OCI-LY7 (cell line): ENCODE data around the gene USP6NL. TPM values are rescaled to one million over a fixed set of nuclear protein-coding genes. Genes with fewer than 3 reads are reported as not detected.

Experiments used
- BruUV-seq: library from RNA; stranded (reverse); fragments of 400-500 nt; replicated peaks from 2 replicates; lab custom pipeline; 2021; lab: Mats Ljungman, UMichigan
- CTCF ChIA-PET: fragments of 300-600 bp; sonication (Branson Sonifier 250); formaldehyde crosslinking; loops from one replicate; lab custom pipeline; 2022; ENCODE audit warnings: antibody characterized with exemption; ENCODE audit not compliant: unreplicated experiment; lab: Charles Lee
- POLR2A ChIA-PET: fragments of 300-600 bp; sonication (Branson Sonifier 250); formaldehyde crosslinking; loops from one replicate; lab custom pipeline; 2022; ENCODE audit warnings: antibody characterized with exemption; lab: Charles Lee
- DNase-seq: peaks from one replicate; pipeline ENCODE4 v3.0.0-alpha.2; 2015; ENCODE audit warnings: low spot score
- H2AFZ ChIP-seq: fragments of 200-600 bp; sonication (generic), shearing (Covaris generic); 2 replicates; pipeline ENCODE4 v1.6.1; 2014; ENCODE audit warnings: mild to moderate bottlenecking, antibody characterized with exemption, low read length, moderate library complexity
- H3K27ac ChIP-seq: fragments of 200-600 bp; sonication (generic); 2 replicates; pipeline ENCODE4 v1.5.1; 2014; ENCODE audit warnings: mixed run types, low read depth, mild to moderate bottlenecking, moderate library complexity, low read length, inconsistent platforms; ENCODE audit not compliant: poor library complexity, severe bottlenecking
- H3K36me3 ChIP-seq: fragments of 200-600 bp; sonication (generic); 2 replicates; pipeline ENCODE4 v1.6.1; 2014; ENCODE audit warnings: mild to moderate bottlenecking, antibody characterized with exemption, low read length, moderate library complexity, mixed read lengths; ENCODE audit not compliant: insufficient read depth
- H3K4me1 ChIP-seq: fragments of 200-600 bp; sonication (generic); 2 replicates; pipeline ENCODE4 v1.5.1; 2014; ENCODE audit warnings: mild to moderate bottlenecking, low read length; ENCODE audit not compliant: insufficient read depth, poor library complexity, severe bottlenecking
- H3K4me2 ChIP-seq: fragments of 200-600 bp; sonication (generic); 2 replicates; pipeline ENCODE4 v1.6.1; 2014; ENCODE audit warnings: mild to moderate bottlenecking, low read length
- H3K4me3 ChIP-seq: fragments of 200-600 bp; sonication (generic); 2 replicates; pipeline ENCODE4 v1.5.1; 2014; ENCODE audit warnings: mild to moderate bottlenecking, low read depth, low read length; ENCODE audit not compliant: poor library complexity, severe bottlenecking
- H3K79me2 ChIP-seq: fragments of 200-600 bp; sonication (generic); 2 replicates; pipeline ENCODE4 v1.6.1; 2016; ENCODE audit warnings: low read depth, mild to moderate bottlenecking, low read length, moderate library complexity, mixed read lengths; ENCODE audit not compliant: insufficient read depth
- H3K9me2 ChIP-seq: fragments of 200-600 bp; sonication (generic); 2 replicates; pipeline ENCODE4 v1.6.1; 2016; ENCODE audit warnings: mild to moderate bottlenecking, low read length, mixed read lengths; ENCODE audit not compliant: insufficient read depth
- H3K9me3 ChIP-seq: fragments of 200-600 bp; sonication (generic); 2 replicates; pipeline ENCODE4 v1.6.1; 2014; ENCODE audit warnings: mild to moderate bottlenecking, mixed run types, low read length, mixed read lengths
- H4K20me1 ChIP-seq: fragments of 200-600 bp; sonication (generic); 2 replicates; pipeline ENCODE4 v1.6.1; 2014; ENCODE audit warnings: mild to moderate bottlenecking, antibody characterized with exemption, low read length, moderate library complexity, mixed read lengths; ENCODE audit not compliant: insufficient read depth
- CTCF ChIP-seq: fragments of 200-600 bp; sonication (generic); conservative IDR thresholded peaks from 2 replicates; pipeline ENCODE4 v1.5.1; 2014; ENCODE audit warnings: mild to moderate bottlenecking, antibody characterized with exemption, low read length, moderate library complexity, mixed read lengths
- EZH2phosphoT487 ChIP-seq: fragments of 200-600 bp; sonication (generic); IDR thresholded peaks from 2 replicates; pipeline ENCODE4 v1.6.1; 2018; ENCODE audit warnings: low read depth, borderline replicate concordance, mild to moderate bottlenecking, mixed run types, antibody characterized with exemption, low read length, moderate library complexity, mixed read lengths
- intact Hi-C: fragments of 100-400 bp; cut with micrococcal nuclease; formaldehyde crosslinking; loops from one replicate; pipeline ENCODE4 v1.10.0; 2022; ENCODE audit not compliant: unreplicated experiment
- total RNA-seq, 2 experiments: library from RNA; depleted of rRNA in 1 of 2; stranded (reverse); fragments of >200 nt in 1 of 2; shearing (Covaris generic) in 1 of 2; gene quantifications; 2 replicates each; pipeline ENCODE4 v1.2.3, GENCODE V29; 2014 to 2022

The USP6NL gene
- total RNA-seq, 2 experiments from 2014 or later = 41.7 to 59.7 TPM

DNA sequence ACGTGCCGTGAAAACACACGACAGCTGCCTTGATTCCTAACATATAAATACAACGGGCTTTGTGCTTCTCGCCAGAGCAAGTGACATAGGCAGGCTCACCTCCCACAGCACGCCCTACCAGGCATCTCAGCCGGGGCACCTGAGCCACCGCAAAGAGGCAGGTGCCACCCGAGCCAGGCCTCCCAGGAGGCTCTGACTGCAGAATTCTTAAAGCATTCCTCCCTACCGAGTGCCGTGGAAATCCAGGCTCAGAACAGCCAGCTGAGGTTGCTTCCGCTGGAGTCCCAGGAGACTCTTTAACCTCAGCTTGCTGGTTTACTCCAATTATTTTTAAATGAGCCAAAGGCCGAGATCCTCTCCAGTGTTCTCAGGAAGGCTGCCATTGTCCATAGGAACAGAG lies 206.5 kb downstream of the USP6NL start:
- H3K4me2 ChIP-seq = no peak overlapping the region
- no TSS peak for BruUV-seq

More for the DNA sequence above, 206.5 kb downstream of the USP6NL start:
- intact Hi-C loops = no loop called here
- peaks cover 5% of the 10 kb centered on the region; the same call in 1 of the 2 replicates for H3K9me3 ChIP-seq
- H3K4me3 ChIP-seq = no peak overlapping the region
- no peak overlapping the region for H2AFZ ChIP-seq
- CTCF ChIA-PET = no interaction called here
- POLR2A ChIA-PET = no interaction called here
- no peaks in the 10 kb centered on the region for H3K79me2 ChIP-seq
- no peak overlapping the region for H3K27ac ChIP-seq
- no peaks in the 10 kb centered on the region for H3K9me2 ChIP-seq
- DNase-seq = no peak
- TF ChIP-seq CTCF (no peak), EZH2phosphoT487 (no peak)
- peaks cover 17% of the 10 kb centered on the region for H3K4me1 ChIP-seq
- H3K36me3 ChIP-seq = no peaks in the 10 kb centered on the region
- H4K20me1 ChIP-seq = no peaks in the 10 kb centered on the region

Other genes with a start within 250 kb of the USP6NL start
- 0.26 TPM in 1 of 2 replicates, not detected in the other for gene ECHDC3, start 130.7 kb upstream of the USP6NL start, total RNA-seq (2014; rRNA removed; shearing (Covaris generic))
- not detected in 2 replicates for gene ECHDC3, start 130.7 kb upstream of the USP6NL start, total RNA-seq (2022)
- not detected in 2 replicates for gene PROSER2, start 211.7 kb upstream of the USP6NL start, total RNA-seq (2014; rRNA removed; shearing (Covaris generic))
- not detected in 2 replicates for gene PROSER2, start 211.7 kb upstream of the USP6NL start, total RNA-seq (2022)